ENCODE measurements around the gene EDN3.

The EDN3 gene

GRCh38 chr20:59265298-59265697 is 35.1 kb upstream of the EDN3 start:
- no peak for DNase-seq
- Mint-ChIP-seq H3K27me3 (ENCODE audit: low read depth, poor library complexity) (peaks cover 25% of the 10 kb centered on the region), H3K4me3 (no peak overlapping the region), H3K4me1 (peaks cover 13% of the 10 kb centered on the region), H3K9me3 (no peaks in the 10 kb centered on the region), H3K27ac (no peak overlapping the region), H3K36me3 (ENCODE audit: low read depth) (no peaks in the 10 kb centered on the region)
- TF ChIP-seq CTCF (IDR thresholded peaks at IDR 0.05): no peak

- H3K27ac Mint-ChIP-seq: no peak overlapping the region
- no peak overlapping the region for H3K4me3 Mint-ChIP-seq
- peaks cover 20% of the 10 kb centered on the region for H3K27me3 Mint-ChIP-seq (ENCODE audit: low read depth, poor library complexity)
- H3K4me1 Mint-ChIP-seq: peaks cover 21% of the 10 kb centered on the region
- no peaks in the 10 kb centered on the region for H3K9me3 Mint-ChIP-seq
- DNase-seq: no peak
- TF ChIP-seq CTCF (IDR thresholded peaks at IDR 0.05): no peak
- H3K36me3 Mint-ChIP-seq (ENCODE audit: low read depth): no peaks in the 10 kb centered on the region
These were observed 31.5 kb upstream of the EDN3 start for GRCh38 chr20:59268870-59269269.

- no peaks in the 10 kb centered on the region for H3K36me3 Mint-ChIP-seq (ENCODE audit: low read depth)
- H3K27ac Mint-ChIP-seq: no peak overlapping the region
- no peaks in the 10 kb centered on the region for H3K9me3 Mint-ChIP-seq
- peaks cover 27% of the 10 kb centered on the region for H3K4me1 Mint-ChIP-seq
- H3K4me3 Mint-ChIP-seq: no peak overlapping the region
- no peak for TF ChIP-seq CTCF (IDR thresholded peaks at IDR 0.05)
- DNase-seq: no peak
- H3K27me3 Mint-ChIP-seq (ENCODE audit: low read depth, poor library complexity): peaks cover 22% of the 10 kb centered on the region
These were observed 30.9 kb upstream of the EDN3 start for GRCh38 chr20:59269411-59270025.

- Mint-ChIP-seq H3K4me1 (peaks cover 29% of the 10 kb centered on the region), H3K4me3 (no peak overlapping the region), H3K27ac (no peak overlapping the region), H3K36me3 (ENCODE audit: low read depth) (no peaks in the 10 kb centered on the region), H3K27me3 (ENCODE audit: low read depth, poor library complexity) (peaks cover 26% of the 10 kb centered on the region), H3K9me3 (no peaks in the 10 kb centered on the region)
- no peak for TF ChIP-seq CTCF (IDR thresholded peaks at IDR 0.05)
- DNase-seq: no peak
These were observed 30.0 kb upstream of the EDN3 start for GRCh38 chr20:59270380-59270779.

GRCh38 chr20:59273739-59274357 is 26.6 kb upstream of the EDN3 start:
- TF ChIP-seq CTCF (IDR thresholded peaks at IDR 0.05): no peak
- Mint-ChIP-seq H3K4me1 (peaks cover 45% of the 10 kb centered on the region), H3K27ac (peak overlapping the region; percentile 54), H3K9me3 (no peaks in the 10 kb centered on the region), H3K36me3 (ENCODE audit: low read depth) (no peaks in the 10 kb centered on the region), H3K27me3 (ENCODE audit: low read depth, poor library complexity) (peaks cover 15% of the 10 kb centered on the region), H3K4me3 (no peak overlapping the region)
- DNase-seq: peak; percentile 9

GRCh38 chr20:59276938-59277337 is 23.5 kb upstream of the EDN3 start:
- DNase-seq: no peak
- no peak for TF ChIP-seq CTCF (IDR thresholded peaks at IDR 0.05)
- H3K4me3 Mint-ChIP-seq: no peak overlapping the region
- peak overlapping the region; percentile 33 for H3K27ac Mint-ChIP-seq
- H3K36me3 Mint-ChIP-seq (ENCODE audit: low read depth): no peaks in the 10 kb centered on the region
- H3K9me3 Mint-ChIP-seq: no peaks in the 10 kb centered on the region
- H3K4me1 Mint-ChIP-seq: peaks cover 33% of the 10 kb centered on the region
- H3K27me3 Mint-ChIP-seq (ENCODE audit: low read depth, poor library complexity): peaks cover 15% of the 10 kb centered on the region

Measured in nephron progenitor cell (in vitro differentiated cells).